ENCODE measurements around the gene RETREG2.

DNA sequence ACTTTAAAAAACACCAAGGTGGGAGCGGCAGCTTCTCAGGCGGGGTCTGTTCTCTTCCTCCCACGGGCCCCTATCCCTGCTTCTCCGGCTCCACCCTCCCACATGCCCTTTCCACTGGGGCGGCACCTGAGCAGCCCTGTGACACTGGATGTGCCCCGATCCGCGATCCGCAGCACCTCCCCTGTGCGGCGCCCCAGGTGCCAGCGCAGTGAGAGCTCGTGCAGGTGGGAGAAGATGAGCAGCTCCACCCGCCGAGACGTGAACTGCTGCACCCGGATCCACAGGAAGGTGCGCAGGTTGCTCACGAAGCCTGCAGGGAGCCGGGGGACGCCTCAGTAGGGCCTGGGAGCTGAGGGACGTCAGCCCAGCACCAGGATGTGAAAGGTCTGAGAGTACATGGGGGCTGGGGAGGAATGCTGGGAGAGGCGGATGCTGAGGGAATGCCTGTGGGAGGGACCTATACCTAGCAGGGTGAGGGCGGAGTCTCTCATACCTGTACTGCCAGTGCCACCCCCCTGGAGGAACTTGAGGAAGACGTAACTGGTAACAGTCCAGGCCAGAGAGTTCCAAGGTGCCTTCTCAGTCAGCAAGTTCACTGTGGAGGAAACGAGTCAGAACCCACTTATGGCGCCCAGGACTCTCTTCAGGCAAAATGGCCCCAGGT lies 37.9 kb downstream of the RETREG2 start:
- TF ChIP-seq, protein P1, sequence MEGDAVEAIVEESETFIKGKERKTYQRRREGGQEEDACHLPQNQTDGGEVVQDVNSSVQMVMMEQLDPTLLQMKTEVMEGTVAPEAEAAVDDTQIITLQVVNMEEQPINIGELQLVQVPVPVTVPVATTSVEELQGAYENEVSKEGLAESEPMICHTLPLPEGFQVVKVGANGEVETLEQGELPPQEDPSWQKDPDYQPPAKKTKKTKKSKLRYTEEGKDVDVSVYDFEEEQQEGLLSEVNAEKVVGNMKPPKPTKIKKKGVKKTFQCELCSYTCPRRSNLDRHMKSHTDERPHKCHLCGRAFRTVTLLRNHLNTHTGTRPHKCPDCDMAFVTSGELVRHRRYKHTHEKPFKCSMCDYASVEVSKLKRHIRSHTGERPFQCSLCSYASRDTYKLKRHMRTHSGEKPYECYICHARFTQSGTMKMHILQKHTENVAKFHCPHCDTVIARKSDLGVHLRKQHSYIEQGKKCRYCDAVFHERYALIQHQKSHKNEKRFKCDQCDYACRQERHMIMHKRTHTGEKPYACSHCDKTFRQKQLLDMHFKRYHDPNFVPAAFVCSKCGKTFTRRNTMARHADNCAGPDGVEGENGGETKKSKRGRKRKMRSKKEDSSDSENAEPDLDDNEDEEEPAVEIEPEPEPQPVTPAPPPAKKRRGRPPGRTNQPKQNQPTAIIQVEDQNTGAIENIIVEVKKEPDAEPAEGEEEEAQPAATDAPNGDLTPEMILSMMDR (IDR thresholded peaks at IDR 0.05) = no peak
- no peak for TF ChIP-seq POLR2A (IDR thresholded peaks at IDR 0.05)

All from right lobe of liver (tissue), 4 donors.